Activated T-helper 1 cell treated with anti-CD3 and anti-CD28 coated beads, Interleukin-12 subunit alpha, Interleukin-12 subunit beta, Interleukin-2, Interleukin-4 antibody, amounts not matched to agents 30 ng/mL and 10 ng/mL and 1 ng/mL, durations not matched to agents 14 hours and 24 hours and 36 hours (primary cell): Measurements from ENCODE around the gene OR52L1. TPM values are rescaled to one million over a fixed set of nuclear protein-coding genes. Genes with fewer than 3 reads are reported as not detected.

Experiments used
- total RNA-seq: library from RNA; stranded (reverse); gene quantifications from 2 replicates; pipeline ENCODE4 v1.2.3, GENCODE V29; 2022

Gene OR52L1
- total RNA-seq, 1 donor from 2014 or later: not detected

Other genes starting within 250 kb of the OR52L1 start
- gene OR52N4, start 232.7 kb downstream of the OR52L1 start, total RNA-seq: 0.16 TPM in 1 of 2 replicates, not detected in the other
- not detected in 2 replicates for gene OR52N5, start 203.6 kb downstream of the OR52L1 start, total RNA-seq
- gene OR52N1, start 195.7 kb downstream of the OR52L1 start, total RNA-seq: not detected in 2 replicates
- gene OR52N2, start 178.1 kb downstream of the OR52L1 start, total RNA-seq: not detected in 2 replicates
- gene OR52E6, start 145.1 kb downstream of the OR52L1 start, total RNA-seq: not detected in 2 replicates
- not detected in 2 replicates for gene OR52E8, start 129.3 kb downstream of the OR52L1 start, total RNA-seq
- gene OR52E4, start 106.4 kb downstream of the OR52L1 start, total RNA-seq: not detected in 2 replicates
- not detected in 2 replicates for gene OR52E5, start 93.8 kb downstream of the OR52L1 start, total RNA-seq
- gene OR56A3, start 44.7 kb downstream of the OR52L1 start, total RNA-seq: not detected in 2 replicates
- gene OR56A5, start 18.5 kb downstream of the OR52L1 start, total RNA-seq: not detected in 2 replicates
- gene OR56A4, start 20.0 kb upstream of the OR52L1 start, total RNA-seq: not detected in 2 replicates
- not detected in 2 replicates for gene OR56A1, start 43.8 kb upstream of the OR52L1 start, total RNA-seq
- gene OR56B4, start 120.7 kb upstream of the OR52L1 start, total RNA-seq: not detected in 2 replicates
- gene OR52B2, start 183.3 kb upstream of the OR52L1 start, total RNA-seq: not detected in 2 replicates
- gene OR52W1, start 212.2 kb upstream of the OR52L1 start, total RNA-seq: not detected in 2 replicates
- gene C11orf42, start 218.6 kb upstream of the OR52L1 start, total RNA-seq: not detected in 2 replicates
- gene FHIP1B, start 247.7 kb upstream of the OR52L1 start, total RNA-seq: 19.3 TPM in 2 replicates